HepG2 (cell line): ENCODE data around the gene FAAP100. TPM values are rescaled to one million over a fixed set of nuclear protein-coding genes. Genes with fewer than 3 reads are reported as not detected.
A peak's percentile ranks its signal among the peaks of the same experiment; 100 is the strongest.

ENCODE experiments used
- DNMT3B ChIP-seq: conservative IDR thresholded peaks from 2 replicates; pipeline ENCODE4 v1.6.1; 2016; ENCODE audit warnings: missing biosample characterization, control low read depth
- E2F2 ChIP-seq: sonication (generic); formaldehyde crosslinking; IDR thresholded peaks from 2 replicates; pipeline ENCODE4 v1.4.0; 2020; ENCODE audit warnings: missing genetic modification reagents, borderline replicate concordance
- FIP1L1 ChIP-seq: fragments of 200-400 bp; formaldehyde crosslinking; IDR thresholded peaks from 2 replicates; pipeline ENCODE4 v1.6.1; 2018; ENCODE audit warnings: low read depth, mild to moderate bottlenecking, low read length, moderate library complexity, borderline replicate concordance; ENCODE audit not compliant: insufficient read depth
- KLF11 ChIP-seq: IDR thresholded peaks from 2 replicates; pipeline ENCODE4 v1.6.1; 2016; ENCODE audit warnings: missing compliant biosample characterization
- KMT2A ChIP-seq: sonication (generic); formaldehyde crosslinking; IDR thresholded peaks from 2 replicates; pipeline ENCODE4 v1.4.0; 2020; ENCODE audit warnings: missing genetic modification reagents
- MED1 ChIP-seq: sonication (generic); formaldehyde crosslinking; IDR thresholded peaks from 2 replicates; pipeline ENCODE4 v1.4.0; 2020; ENCODE audit warnings: missing genetic modification reagents
- NR2F1 ChIP-seq, 2 experiments: fragments of 450-650 bp in 1 of 2; formaldehyde crosslinking in 1 of 2; IDR thresholded peaks; 2 replicates each; pipeline versions ENCODE4 v1.5.0 to v1.6.1; 2016 to 2020; ENCODE audit warnings: mild to moderate bottlenecking in 1 of 2, missing compliant biosample characterization in 1 of 2, missing genetic modification reagents in 1 of 2, moderate library complexity in 1 of 2
- REXO4 ChIP-seq: sonication (generic); formaldehyde crosslinking; IDR thresholded peaks from 2 replicates; pipeline ENCODE4 v1.8.0; 2022; ENCODE audit warnings: missing genetic modification reagents, mild to moderate bottlenecking, borderline replicate concordance
- TCF7L2 ChIP-seq: IDR thresholded peaks from 2 replicates; pipeline ENCODE4 v1.6.1; 2011; ENCODE audit warnings: mild to moderate bottlenecking, low read depth, low read length, moderate library complexity
- TMF1 ChIP-seq: sonication (generic); formaldehyde crosslinking; IDR thresholded peaks from 2 replicates; pipeline ENCODE4 v1.8.1; 2022; ENCODE audit warnings: low read depth, missing genetic modification reagents
- UBTF ChIP-seq: sonication (generic); formaldehyde crosslinking; IDR thresholded peaks from 2 replicates; pipeline ENCODE4 v1.4.0; 2020; ENCODE audit warnings: mild to moderate bottlenecking, missing genetic modification reagents
- YEATS4 ChIP-seq: sonication (generic); formaldehyde crosslinking; IDR thresholded peaks from 2 replicates; pipeline ENCODE4 v1.4.0; 2020; ENCODE audit warnings: missing genetic modification reagents, borderline replicate concordance
- ZNF232 ChIP-seq: sonication (generic); formaldehyde crosslinking; IDR thresholded peaks from 2 replicates; pipeline ENCODE4 v1.4.0; 2020; ENCODE audit warnings: missing genetic modification reagents, borderline replicate concordance
- ZNF414 ChIP-seq: sonication (generic); formaldehyde crosslinking; IDR thresholded peaks from 2 replicates; pipeline ENCODE4 v1.5.0; 2020; ENCODE audit warnings: missing genetic modification reagents
- ZNF430 ChIP-seq: sonication (generic); formaldehyde crosslinking; IDR thresholded peaks from 2 replicates; pipeline ENCODE4 v1.9.0; 2021; ENCODE audit warnings: mild to moderate bottlenecking, missing genetic modification reagents
- ZNF484 ChIP-seq: sonication (generic); formaldehyde crosslinking; IDR thresholded peaks from 2 replicates; pipeline ENCODE4 v1.5.1; 2020; ENCODE audit warnings: mild to moderate bottlenecking, low read depth, missing genetic modification reagents, borderline replicate concordance
- ZNF597 ChIP-seq: sonication (generic); formaldehyde crosslinking; IDR thresholded peaks from 2 replicates; pipeline ENCODE4 v1.5.0; 2020; ENCODE audit warnings: missing genetic modification reagents
- ZNF629 ChIP-seq: sonication (generic); formaldehyde crosslinking; conservative IDR thresholded peaks from 2 replicates; pipeline ENCODE4 v1.5.0; 2020; ENCODE audit warnings: missing genetic modification reagents
- ZSCAN12 ChIP-seq: sonication (generic); formaldehyde crosslinking; IDR thresholded peaks from 2 replicates; pipeline ENCODE4 v1.9.0; 2021; ENCODE audit warnings: mild to moderate bottlenecking, missing genetic modification reagents
- polyA plus RNA-seq, 8 experiments: library from polyadenylated mRNA; depleted of rRNA in 3 of 8; stranded (reverse) in 7 of 8; unstranded in 1 of 8; fragments of >200 nt; fragmentation: Illumina TruSeq in 4 of 8; extraction: Trizol in 4 of 8; gene quantifications; 2 replicates each; pipeline versions ENCODE4 v1.2.1 to v1.2.3, GENCODE V29; 2011 to 2016; ENCODE audit warnings: low read depth in 4 of 8, missing spikeins in 1 of 8, mixed read lengths in 1 of 8; ENCODE audit not compliant: insufficient read depth in 1 of 8
- total RNA-seq, 5 experiments: library from RNA; depleted of rRNA; stranded (reverse); fragments of >200 nt; fragmentation: Illumina TruSeq; extraction: Trizol; gene quantifications; 2 replicates each; pipeline ENCODE4 v1.2.3, GENCODE V29; 2016; ENCODE audit warnings: low read depth in 1 of 5
- TF ChIP-seq, protein P1 (sequence below): sonication (generic); formaldehyde crosslinking; IDR thresholded peaks from 2 replicates; pipeline ENCODE4 v1.5.0; 2020; ENCODE audit warnings: mild to moderate bottlenecking, low read depth, missing genetic modification reagents, borderline replicate concordance

Gene FAAP100
- total and polyA plus RNA-seq, 2 of the 13 experiments (the other 11 are each of a cell fraction or from before 2014, with no cell fraction given): 7.6 to 20.8 TPM

DNA sequence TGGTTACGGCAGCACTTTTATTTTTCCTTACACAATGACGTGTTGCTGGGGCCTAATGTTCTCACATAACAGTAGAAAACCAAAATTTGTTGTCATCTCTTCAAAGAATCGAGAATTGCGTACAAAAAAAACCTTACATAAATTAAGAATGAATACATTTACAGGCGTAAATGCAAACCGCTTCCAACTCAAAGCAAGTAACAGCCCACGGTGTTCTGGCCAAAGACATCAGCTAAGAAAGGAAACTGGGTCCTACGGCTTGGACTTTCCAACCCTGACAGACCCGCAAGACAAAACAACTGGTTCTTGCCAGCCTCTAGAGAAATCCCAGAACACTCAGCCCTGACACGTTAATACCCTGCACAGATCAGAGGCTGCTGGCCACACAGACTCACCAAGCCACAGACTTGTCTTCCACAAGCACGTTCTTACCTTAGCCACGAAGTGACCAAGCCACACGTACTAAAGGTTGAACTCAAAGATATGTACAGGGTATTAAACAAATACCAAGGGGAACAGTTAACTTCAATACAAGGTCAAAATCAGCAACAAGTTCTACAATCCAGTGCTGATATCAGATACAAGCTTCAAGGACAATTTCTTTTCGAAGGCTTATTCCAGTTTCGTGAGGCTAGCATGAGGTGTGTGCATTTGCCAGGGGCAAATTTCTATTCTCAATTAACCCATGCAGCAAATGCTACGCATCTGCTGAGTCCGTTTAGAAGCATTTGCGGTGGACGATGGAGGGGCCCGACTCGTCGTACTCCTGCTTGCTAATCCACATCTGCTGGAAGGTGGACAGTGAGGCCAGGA lies 42.0 kb downstream of the FAAP100 start (continued):
- no peak for TF ChIP-seq ZNF414 (CRISPR knock-in tag)
- TF ChIP-seq KLF11 (CRISPR knock-in tag): no peak
- TF ChIP-seq ZNF484 (CRISPR knock-in tag): no peak
- 0 out of 2 replicates have a peak, but pooled peaks have one; percentile 44 for TF ChIP-seq E2F2
- TF ChIP-seq, protein P1, sequence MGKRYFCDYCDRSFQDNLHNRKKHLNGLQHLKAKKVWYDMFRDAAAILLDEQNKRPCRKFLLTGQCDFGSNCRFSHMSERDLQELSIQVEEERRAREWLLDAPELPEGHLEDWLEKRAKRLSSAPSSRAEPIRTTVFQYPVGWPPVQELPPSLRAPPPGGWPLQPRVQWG: no peak
- TF ChIP-seq KMT2A (CRISPR knock-in tag): 0 out of 2 replicates have a peak, but pooled peaks have one; percentile 18
- TF ChIP-seq UBTF (CRISPR knock-in tag): 0 out of 2 replicates have a peak, but pooled peaks have one; percentile 1
- 0 out of 4 replicates have a peak, but pooled peaks of 1 of the 2 experiments have one; percentile 13 for TF ChIP-seq NR2F1 (CRISPR knock-in tag; IDR thresholded peaks at IDR 0.05)
- 0 out of 2 replicates have a peak, but pooled peaks have one; percentile 1 for TF ChIP-seq DNMT3B (CRISPR knock-in tag)
- TF ChIP-seq ZNF629 (CRISPR knock-in tag): 0 out of 2 replicates have a peak, but pooled peaks have one; percentile 16
- no peak for TF ChIP-seq FIP1L1
- TF ChIP-seq ZNF232 (CRISPR knock-in tag): peak; percentile 58; the same call in 1 of the 2 replicates
- TF ChIP-seq REXO4 (CRISPR knock-in tag): no peak
- TF ChIP-seq MED1 (CRISPR knock-in tag): peak; percentile 40
- TF ChIP-seq ZNF430: peak; percentile 5; the same call in 1 of the 2 replicates
- 0 out of 2 replicates have a peak, but pooled peaks have one; percentile 2 for TF ChIP-seq TMF1 (CRISPR knock-in tag)
- TF ChIP-seq TCF7L2: no peak
- 0 out of 2 replicates have a peak, but pooled peaks have one; percentile 5 for TF ChIP-seq YEATS4 (CRISPR knock-in tag)
- TF ChIP-seq ZNF597 (CRISPR knock-in tag): 0 out of 2 replicates have a peak, but pooled peaks have one; percentile 37
- peak; percentile 51; the same call in 1 of the 2 replicates for TF ChIP-seq ZSCAN12 (CRISPR knock-in tag)
